Stimulated activated CD8-positive, alpha-beta memory T cell treated with anti-CD3 and anti-CD28 coated beads, Interleukin-4, amount 100 ng/mL, for 1 hour (primary cell): ENCODE data around the gene MAPK4.

ENCODE experiments used
- DNase-seq, 2 donors: peaks; one replicate each; pipeline ENCODE4 v3.0.0-alpha.2; 2020; ENCODE audit warnings: low read depth in 2 of 2, low spot score in 1 of 2

MAPK4 gene

DNA sequence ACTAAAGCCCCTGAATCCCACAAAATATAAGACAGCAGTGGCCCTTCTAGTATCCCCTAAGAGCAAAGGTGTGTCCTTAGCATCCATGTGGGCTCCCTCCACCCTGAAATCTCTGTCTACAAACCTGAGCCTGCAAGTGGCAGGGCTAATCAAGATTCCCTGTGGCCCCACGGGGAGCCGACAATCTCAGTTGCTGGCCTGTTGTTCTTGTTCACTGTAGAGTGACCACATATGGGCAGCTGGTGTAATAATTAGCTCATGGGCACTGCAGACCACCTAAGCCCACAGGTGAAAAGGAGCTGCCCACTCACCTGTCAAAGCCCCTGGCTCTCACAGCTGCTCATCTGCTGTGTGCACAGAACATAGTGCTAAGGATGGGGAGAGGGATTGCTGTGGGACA is 157.7 kb downstream of the MAPK4 start:
- DNase-seq = no peak

DNA sequence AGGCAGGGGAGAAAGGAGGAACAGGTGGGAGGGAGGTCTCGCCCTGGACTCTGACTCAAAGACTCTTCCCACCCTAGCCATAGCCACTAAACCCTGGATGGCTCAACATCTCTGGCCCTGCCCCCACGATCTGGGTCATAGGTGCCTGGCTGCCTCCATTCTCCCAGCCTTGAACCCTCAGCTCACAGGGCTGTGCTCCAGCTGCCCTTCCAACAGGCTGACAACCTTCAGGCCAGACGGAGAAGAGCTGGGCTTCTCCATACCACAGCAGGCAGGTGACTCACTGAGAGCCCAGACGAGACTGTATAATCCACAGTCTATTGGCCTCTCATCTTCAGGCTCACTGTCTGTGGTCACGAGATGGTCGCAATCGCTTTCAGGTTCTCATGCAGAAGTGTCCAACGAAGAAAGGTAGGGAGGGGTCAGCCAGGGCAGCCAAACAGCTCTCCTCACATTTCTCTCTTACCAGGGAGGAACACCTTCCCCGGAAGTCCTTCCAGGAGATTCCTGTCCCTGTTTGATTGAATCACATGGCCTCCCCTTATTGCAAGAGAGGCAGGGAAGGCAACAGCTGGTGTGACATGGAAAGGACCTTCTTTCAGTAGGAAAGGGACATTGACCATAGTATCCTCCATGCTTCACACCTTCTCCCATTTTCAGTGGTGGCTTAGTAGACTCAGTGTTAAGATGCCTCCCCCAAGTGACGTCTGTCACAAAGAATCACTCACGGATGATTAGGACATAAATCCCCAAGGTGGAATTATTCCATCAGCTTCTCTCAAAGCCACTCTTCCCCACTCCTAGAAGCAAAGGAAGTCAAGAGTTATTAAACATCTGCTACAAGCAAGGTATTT is 159.8 kb downstream of the MAPK4 start:
- no peak for DNase-seq

DNA sequence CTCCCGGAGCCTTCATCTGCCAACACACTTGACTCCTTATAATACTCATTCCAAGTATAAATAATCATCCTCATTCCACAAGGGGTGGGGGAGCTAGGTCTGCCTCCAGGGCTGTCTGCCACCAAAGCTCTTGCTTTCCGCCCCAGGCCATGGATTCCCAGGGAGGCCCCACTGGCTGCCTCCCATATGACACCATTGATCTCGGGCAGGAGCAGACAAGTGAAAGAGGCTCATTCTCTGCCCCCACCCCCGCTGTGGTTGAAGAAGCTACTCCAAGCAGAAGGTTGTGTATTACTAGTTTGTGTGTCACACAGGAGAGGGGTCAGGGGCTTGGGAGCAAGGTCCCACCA is 160.4 kb downstream of the MAPK4 start:
- DNase-seq = no peak

DNA sequence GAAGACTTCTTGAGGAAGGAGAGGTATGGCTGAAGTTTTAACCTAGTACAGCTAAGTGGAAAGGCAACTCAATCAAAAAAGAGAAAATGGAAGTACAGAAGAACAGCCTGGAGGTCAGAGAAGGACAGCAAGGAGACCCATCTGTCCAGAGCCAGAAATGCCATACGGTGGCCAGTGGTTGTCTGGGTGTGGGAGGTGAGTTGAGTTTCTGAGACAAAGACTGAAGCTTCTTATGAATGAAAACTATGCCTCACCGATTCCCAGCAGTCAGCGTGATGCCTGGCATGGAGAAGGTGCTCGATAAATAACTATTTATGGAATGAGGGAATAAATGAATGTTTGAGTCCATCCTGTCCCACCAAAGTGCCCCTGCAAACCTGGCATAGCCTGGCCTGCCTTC is 161.1 kb downstream of the MAPK4 start:
- no peak for DNase-seq

DNA sequence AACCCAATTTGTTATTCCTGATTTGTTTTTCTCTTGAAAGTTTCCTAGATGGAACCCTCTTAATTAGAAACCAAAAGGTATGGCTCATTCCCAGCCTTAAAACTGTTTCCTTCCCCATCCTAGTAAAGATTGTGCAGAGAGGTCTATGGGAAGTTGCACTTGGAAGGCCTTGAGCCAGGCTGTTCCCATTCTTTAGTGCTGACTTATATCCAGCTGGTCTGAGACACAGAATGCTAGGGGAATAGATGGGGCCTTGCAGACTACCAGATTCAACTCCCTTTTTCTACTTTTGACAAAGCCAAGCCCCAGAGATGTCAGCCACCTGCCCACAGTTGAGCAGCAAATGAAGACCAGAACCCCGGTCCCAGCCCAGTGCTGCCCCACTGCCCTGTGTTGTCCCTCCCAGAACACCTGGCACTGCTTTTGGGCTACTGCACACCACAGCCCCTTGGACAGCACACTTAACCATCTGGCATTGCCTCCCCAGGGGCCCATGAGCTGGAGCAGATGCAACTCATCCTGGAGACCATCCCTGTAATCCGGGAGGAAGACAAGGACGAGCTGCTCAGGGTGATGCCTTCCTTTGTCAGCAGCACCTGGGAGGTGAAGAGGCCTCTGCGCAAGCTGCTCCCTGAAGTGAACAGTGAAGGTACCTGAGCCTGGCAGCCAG is 161.7 kb downstream of the MAPK4 start:
- DNase-seq = no peak

DNA sequence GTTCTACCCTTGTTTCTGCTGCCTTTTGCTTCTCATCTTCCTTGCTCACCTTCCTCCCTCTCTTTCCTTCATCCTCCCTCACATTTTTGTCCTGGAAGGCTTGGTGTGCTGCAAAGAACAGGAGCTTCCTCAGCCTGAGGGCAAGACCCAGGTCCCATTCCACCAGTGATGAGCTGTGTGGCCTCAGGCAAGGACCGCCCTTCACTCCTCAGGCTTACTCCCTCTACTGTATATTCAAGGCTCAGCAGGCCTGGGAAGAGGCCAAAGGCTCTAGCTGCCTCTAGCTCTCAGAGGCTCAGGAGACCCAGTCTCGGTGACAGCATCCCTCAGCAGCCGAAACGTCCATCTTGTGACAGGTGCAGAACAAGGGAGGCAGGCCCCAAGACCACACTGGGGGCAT is 162.4 kb downstream of the MAPK4 start:
- no peak for DNase-seq

DNA sequence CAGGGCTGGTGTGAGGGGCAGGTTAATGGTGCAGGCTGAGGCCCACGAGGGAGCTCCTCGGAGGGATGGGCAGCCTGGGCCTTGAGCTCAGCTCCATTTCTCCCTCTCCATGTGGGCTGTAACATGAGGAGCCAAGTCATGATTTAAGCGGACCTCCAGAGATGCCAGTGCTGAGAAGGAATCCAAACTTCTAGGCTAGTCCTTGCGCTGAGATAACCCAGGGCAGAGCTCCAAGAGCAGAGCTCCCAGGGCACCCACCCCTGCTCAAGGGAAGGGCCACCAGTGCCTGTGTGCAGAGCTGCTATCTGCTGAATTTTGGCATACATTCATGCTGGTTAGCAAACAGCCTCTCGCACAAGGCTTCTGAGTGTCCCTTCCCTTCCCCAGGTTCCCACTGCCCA is 164.9 kb downstream of the MAPK4 start:
- no peak for DNase-seq

DNA sequence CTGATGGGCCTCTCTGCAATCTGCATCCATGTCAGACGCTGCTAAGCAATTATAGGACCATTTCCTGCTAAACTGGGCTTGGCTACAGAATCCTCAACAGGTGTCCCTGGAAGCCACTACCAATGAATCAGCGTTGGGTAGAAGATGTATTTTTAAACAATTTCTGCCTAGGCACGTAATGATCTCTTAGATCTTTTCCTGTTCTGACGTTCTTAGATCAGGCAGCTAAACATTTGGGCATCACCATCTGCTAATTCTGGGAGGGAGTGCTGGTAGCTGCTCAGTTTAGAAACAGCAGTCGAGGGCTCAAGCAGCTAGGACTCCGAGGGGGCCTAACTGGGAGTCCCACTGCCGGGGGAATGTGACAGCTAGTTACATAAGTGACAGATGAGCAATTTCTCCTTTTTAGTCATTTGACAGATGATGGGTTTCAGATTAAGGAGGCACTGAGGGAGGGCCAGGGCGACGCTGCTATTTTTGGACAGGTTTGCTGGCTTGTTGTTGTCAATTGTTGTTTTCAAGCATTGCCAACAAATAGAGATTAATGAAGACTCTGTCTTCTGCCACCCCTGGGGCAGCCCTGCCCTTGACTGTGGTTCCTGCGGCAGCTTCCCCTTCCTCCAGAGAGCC is 167.2 kb downstream of the MAPK4 start:
- DNase-seq = no peak

DNA sequence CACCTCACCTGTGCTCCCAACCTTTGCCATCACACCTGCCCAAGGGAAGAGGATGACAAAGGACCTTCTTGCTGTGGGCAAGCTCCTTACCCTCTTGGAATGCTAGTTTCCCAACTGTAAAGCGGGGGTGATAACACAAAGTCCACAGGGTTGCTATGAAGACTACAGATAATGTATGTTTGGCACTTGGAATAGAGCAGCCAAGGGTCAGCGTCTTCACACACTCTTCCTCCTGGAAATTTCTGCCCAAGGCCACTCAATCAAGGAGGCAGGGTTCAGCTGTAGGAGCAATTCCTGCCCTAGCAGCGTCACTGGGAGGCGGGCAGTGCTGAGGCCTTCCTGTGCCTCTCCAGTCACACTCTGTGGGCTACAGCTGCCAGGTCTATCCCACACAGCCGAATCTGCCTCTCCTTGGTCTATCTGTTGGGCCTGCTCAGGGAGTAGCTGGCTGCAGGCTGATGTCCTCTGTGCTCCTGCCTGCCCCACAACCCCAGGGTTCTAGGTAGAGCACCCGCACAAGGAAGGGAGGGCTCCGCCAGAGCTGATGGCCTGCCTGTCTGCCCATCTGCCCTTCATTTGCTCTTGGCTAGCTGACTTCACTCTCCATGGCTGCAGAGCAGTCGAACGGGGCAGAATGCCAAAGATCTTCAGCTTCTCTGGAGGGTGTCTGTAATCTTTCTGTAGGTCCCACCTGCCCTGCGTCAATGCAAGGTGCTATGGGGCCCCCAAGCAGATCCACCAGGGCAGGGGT is 168.0 kb downstream of the MAPK4 start:
- no peak for DNase-seq

DNA sequence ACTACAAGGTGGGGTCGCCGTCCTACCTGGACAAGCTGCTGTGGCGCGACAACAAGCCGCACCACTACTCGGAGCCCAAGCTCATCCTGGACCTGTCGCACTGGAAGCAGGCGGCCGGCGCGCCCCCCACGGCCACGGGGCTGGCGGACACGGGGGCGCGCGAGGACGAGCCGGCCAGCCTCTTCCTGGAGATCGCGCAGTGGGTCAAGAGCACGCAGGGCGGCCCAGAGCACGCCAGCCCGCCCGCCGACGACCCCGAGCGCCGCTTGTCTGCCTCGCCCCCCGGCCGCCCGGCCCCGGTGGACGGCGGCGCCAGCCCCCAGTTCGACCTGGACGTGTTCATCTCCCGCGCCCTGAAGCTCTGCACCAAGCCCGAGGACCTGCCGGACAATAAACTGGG is 169.5 kb downstream of the MAPK4 start:
- no peak for DNase-seq

DNA sequence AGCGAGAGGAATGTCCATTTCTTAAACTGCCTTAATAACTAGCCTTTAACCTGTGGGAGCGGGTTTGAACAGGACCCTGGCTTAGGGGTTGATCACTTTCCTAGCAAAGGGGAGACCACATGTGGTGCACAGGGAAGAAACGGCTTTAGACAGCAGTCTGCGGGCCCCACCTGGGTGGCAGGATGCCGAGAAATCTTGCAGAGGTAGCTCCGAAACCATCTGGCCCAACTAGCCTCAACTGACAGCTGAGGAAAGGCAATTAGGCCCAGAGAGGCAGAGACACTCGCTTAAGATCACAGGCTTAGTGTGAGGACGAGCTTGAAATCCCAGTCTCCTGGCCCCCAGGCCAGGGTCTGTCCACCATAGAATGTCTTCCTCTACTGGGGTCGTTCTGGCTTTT is 170.1 kb downstream of the MAPK4 start:
- DNase-seq = no peak

DNA sequence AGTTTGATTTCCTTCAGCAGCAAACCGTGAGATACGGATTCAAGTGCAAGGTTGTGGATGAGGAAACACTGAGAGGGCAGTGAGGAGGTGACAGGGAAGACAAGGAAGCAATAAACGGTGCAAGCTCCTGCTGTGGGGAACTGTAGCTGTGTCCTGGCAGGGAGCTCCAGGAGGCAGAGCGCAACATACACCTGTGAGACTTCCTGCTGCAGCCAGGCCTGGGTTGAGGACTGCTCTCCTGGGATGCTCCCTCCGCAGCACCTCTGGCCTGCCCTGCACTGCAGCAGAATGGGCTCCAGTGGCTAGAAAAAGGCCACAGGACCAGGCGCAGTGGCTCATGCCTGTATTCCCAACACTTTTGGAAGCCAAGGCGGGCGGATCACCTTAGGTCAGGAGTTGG is 174.5 kb downstream of the MAPK4 start:
- DNase-seq = no peak

DNA sequence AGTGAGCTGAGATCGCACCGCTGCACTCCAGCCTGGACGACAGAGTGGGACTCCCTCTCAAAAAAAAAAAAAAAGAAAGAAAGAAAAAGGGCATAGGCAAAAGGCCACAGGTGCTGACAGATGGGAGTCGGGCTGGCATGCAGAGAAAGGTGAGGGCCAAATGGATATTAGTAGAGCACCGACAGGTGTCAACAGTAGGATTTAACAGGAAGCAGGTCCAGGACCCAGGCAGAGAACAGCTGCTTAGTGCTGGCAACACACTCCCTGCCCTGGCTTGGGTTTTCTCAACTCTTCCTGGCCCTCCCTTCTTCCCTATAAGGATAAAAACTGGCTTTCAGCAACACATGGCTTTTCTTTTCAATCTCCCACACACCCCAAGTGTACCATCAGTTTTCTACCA is 175.0 kb downstream of the MAPK4 start:
- no peak for DNase-seq

DNA sequence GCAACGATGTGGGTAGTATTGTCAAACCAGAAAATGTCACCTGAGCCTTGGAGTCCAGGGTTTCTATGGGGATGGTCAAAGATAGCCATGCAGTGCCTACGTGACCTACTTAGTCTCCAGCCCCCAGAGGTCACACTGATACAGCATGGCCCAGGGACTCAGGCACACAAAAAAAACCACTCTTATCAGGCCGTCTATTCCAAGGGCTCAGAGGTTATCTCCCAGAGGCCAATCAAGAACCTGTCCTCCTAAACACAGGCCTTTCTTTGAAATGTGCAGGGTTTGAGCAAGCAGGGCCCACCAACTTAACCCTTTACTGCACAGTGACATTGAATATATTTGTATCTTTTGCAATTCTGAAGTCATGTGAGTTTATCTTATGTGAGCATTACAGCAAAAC is 177.2 kb downstream of the MAPK4 start:
- DNase-seq = no peak

DNA sequence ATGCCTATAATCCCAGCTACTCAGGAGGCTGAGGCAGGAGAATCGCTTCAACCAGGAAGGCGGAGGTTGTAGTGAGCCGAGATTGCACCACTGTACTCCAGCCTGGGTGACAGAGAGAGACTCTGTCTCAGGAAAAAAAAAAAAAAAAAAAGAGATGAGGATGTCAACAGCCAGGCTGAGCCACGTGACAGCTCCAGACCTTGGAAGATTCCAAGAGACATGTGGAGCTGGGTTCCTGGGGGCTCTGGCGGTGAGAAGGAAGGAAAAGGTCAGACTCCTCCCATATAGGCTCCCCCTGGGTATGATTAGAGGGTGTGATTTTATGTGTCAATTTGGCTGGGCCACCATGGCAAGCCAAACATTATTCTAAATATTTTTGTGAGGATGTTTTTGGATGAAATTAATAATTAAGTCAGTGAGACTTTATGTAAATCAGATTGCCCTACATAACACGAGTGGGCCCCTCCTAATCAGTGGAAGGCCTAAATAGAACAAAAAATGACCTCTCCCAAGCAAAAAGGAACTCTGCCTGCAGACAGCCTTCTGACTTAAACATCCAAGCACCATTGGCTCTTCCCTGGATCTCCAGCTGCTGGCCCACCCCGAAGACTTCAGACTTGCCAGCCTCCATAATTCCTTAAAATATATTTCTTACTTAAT is 178.3 kb downstream of the MAPK4 start:
- no peak for DNase-seq

DNA sequence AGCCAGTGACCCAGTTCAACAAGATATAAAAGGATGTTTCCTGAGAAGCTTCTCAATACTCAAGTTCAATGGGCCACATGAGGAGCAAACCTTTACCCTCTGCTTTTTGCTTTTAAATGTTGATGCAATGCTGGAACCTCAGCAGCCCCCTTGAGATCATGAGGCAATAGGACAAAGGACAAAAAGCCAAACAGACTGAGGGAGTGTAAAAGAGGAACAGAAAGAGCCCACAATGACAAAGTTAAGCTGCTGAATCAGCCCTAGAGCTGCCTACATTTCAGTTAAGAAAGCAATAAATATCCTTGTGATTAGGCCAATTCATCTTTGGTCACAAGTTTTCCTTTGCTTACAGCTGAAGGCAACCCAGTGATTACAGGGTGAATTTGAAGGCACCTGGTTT is 183.1 kb downstream of the MAPK4 start:
- no peak for DNase-seq

DNA sequence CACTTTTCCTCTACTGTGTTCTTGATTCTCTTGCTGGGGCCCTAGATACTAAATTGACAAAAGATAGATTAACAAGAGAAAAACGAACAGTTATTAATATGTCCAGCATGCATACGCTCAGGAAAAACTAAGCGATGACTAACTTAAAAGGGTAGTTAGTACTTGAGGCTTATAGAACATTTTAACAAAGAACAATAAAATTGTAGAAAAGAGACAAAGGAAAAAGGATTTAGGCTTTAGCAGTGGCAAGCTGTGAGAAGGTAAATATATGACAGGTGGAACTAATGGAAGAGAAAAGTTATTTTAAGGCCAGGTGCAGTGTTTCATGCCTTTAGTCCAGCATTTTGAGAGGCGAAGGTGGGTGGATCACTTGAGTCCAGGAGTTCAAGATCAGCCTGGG is 184.4 kb downstream of the MAPK4 start:
- no peak for DNase-seq

DNA sequence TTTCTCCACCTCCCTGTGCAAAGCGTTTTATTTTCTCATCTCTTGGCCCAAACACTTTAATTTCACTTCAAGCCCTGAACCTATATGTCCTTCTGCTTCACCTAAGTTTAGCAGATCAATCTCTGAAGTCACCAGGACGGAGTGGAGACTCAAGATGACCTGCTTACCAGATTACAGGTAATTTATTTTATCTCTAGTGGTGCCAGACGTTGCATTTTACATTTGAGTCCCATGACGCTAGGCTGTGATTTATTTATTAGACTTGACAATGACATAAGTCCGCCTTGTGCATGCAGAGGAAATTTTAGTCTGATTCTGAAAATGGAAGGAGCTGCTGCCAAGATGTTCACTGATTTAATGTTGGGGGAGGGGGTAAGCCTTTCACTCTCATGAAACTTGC is 186.1 kb downstream of the MAPK4 start:
- DNase-seq = no peak

DNA sequence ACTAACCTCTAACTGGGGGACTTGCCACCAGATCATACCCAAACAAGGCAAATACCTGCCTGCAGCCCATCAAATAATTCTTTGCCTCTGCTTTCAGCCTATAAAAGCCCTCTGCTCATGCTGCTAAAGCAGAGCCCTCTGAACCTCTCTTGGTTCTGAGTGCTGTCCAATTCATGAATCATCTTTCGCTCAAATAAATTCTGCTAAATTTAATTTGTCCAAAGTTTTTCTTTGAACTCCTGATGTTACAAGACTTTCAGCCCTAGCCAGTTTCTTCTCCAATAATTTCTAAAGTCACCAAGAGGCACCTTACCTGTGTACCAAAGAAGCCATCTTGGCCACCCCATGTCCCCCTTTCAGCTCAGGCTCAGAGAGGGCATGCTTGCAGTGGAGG is 188.0 kb downstream of the MAPK4 start:
- no peak for DNase-seq

DNA sequence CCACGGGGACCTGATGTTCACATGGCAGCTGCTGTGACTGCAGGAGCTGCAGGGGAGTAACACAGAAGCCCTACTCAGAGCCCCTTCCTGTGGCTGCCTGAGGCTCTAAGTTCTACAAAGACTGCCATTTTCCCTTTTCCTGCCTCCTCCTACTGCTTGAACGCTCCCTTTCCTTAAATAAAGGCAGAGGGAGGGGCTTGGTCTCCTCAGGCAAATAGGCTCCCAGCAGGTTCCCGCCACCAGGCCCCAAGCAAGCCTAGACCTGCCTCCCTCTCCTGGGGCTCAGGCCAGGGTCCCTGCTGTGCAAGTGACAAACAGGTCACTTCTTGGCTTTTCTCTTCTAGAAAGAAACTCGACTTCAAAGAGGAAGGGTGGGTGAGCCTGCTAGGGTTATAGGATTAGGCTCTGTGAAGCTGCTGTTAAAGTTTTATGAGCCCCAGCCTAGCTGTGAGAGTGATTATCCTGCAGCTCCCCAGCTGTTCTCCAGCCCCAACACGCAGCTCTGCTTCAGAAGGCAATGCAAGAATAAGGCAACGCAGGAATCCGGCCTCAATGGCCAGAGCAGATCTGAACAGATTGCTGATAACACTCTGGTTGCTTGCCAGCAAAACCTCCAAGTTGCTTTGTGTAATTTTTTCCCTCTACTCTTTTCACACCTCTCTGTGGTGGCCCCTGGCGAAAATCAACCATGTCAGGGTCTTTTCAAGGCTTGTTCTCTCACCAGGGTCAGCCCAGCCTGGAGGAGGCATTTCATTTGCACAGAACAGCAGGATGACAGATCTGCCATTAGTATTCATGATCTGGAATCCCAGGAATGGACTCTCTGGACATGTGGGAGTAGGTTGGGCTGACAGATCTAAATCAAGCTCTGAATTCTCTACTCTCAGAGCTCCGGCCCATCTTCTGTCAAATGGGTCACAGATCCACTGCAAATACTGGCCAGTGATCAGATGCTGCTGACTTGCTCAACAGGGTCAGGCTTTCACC is 188.6 kb downstream of the MAPK4 start:
- DNase-seq = no peak
